Neural cell (in vitro differentiated cells): ENCODE measurements around the gene FNDC3B.

ENCODE experiments used
- CTCF ChIP-seq: fragments of 450-650 bp; IDR thresholded peaks from 2 replicates; pipeline ENCODE4 v1.5.1; 2014; ENCODE audit warnings: antibody characterized with exemption, mild to moderate bottlenecking, moderate library complexity; ENCODE audit not compliant: poor library complexity, severe bottlenecking
- EP300 ChIP-seq: fragments of 450-650 bp; conservative IDR thresholded peaks from 2 replicates; pipeline ENCODE4 v1.6.1; 2014; ENCODE audit warnings: antibody characterized with exemption, mild to moderate bottlenecking, moderate library complexity; ENCODE audit not compliant: poor library complexity, severe bottlenecking
- MXI1 ChIP-seq: fragments of 450-650 bp; conservative IDR thresholded peaks from 2 replicates; pipeline ENCODE4 v1.6.1; 2014; ENCODE audit warnings: antibody characterized with exemption, mild to moderate bottlenecking; ENCODE audit not compliant: poor library complexity, severe bottlenecking
- POLR2AphosphoS5 ChIP-seq: IDR thresholded peaks from 2 replicates; pipeline ENCODE4 v1.6.1; 2012

- TF ChIP-seq CTCF = no peak
- TF ChIP-seq EP300 = no peak
- no peak for TF ChIP-seq POLR2AphosphoS5
- no peak for TF ChIP-seq MXI1
Observed at GRCh38 chr3:172378439-172378838, 339.1 kb downstream of the FNDC3B start.
